Activated T-helper 1 cell treated with Interleukin-2 at 50 U/mL for 16 hours (primary cell): ENCODE results near the gene UBP1.
"Not testable (repeated sequence)": the region's sequence is repeated elsewhere in the genome, so short reads cannot be mapped to it uniquely, and the experiment has no call there.

ENCODE experiments used
- DNase-seq: peaks from one replicate; pipeline ENCODE4 v3.0.0-alpha.2; 2020; ENCODE audit warnings: low read depth

UBP1 gene

GRCh38 chr3:33440328-33441224 lies at the start of gene UBP1:
Gene UBP1, minus strand, starts transcription at chr3:33440405. Its CDS starts 557 bp downstream, at chr3:33439848.
- DNase-seq = peak; percentile 94

- DNase-seq = no peak
Measured at GRCh38 chr3:33488683-33489082, 48.5 kb upstream of the UBP1 start.

GRCh38 chr3:33488246-33488645 lies 48.0 kb upstream of the UBP1 start:
- no peak for DNase-seq

- DNase-seq = no peak
Measured at GRCh38 chr3:33482111-33482521, 41.9 kb upstream of the UBP1 start.

GRCh38 chr3:33474896-33475295 lies 34.7 kb upstream of the UBP1 start:
- no peak for DNase-seq

GRCh38 chr3:33473813-33474212 lies 33.6 kb upstream of the UBP1 start:
- DNase-seq = no peak

- no peak for DNase-seq
Measured at GRCh38 chr3:33467786-33468185, 27.6 kb upstream of the UBP1 start.

- no peak for DNase-seq
Measured at GRCh38 chr3:33461097-33461496, 20.9 kb upstream of the UBP1 start.

GRCh38 chr3:33459577-33459976 lies 19.4 kb upstream of the UBP1 start:
- not testable (repeated sequence) for DNase-seq

GRCh38 chr3:33458446-33458845 lies 18.2 kb upstream of the UBP1 start:
- DNase-seq = no peak

- DNase-seq = no peak
Measured at GRCh38 chr3:33456756-33457155, 16.6 kb upstream of the UBP1 start.

GRCh38 chr3:33453331-33453761 lies 13.1 kb upstream of the UBP1 start:
- DNase-seq = no peak

GRCh38 chr3:33451994-33452393 lies 11.8 kb upstream of the UBP1 start:
- not testable (repeated sequence) for DNase-seq

GRCh38 chr3:33447958-33448357 lies 7.8 kb upstream of the UBP1 start:
- DNase-seq = no peak

- DNase-seq = not testable (repeated sequence)
Measured at GRCh38 chr3:33447256-33447625, 7.0 kb upstream of the UBP1 start.

- no peak for DNase-seq
Measured at GRCh38 chr3:33442190-33442589, 2.0 kb upstream of the UBP1 start.

- no peak for DNase-seq
Measured at GRCh38 chr3:33441225-33441976, 1.2 kb upstream of the UBP1 start.

- DNase-seq = peak; percentile 29
Measured at GRCh38 chr3:33439546-33440327, 468 bp downstream of the UBP1 start.

- no peak for DNase-seq
Measured at GRCh38 chr3:33438881-33439545, 1.2 kb downstream of the UBP1 start.

- no peak for DNase-seq
Measured at GRCh38 chr3:33438284-33438668, 1.9 kb downstream of the UBP1 start.

GRCh38 chr3:33437556-33438283 lies 2.5 kb downstream of the UBP1 start:
- no peak for DNase-seq
